Mammary epithelial cell (primary cell): ENCODE data around the gene NBEA.

Source experiments
- CTCF ChIP-seq, 2 donors: IDR thresholded peaks in 1 of 2; conservative IDR thresholded peaks in 1 of 2; 2 replicates each; pipeline ENCODE4 v1.5.1; 2011 to 2012; ENCODE audit warnings: inconsistent platforms in 2 of 2, low read length in 2 of 2, mild to moderate bottlenecking in 2 of 2, control low read depth in 1 of 2, low read depth in 1 of 2; ENCODE audit not compliant: insufficient read depth in 1 of 2; ENCODE audit errors: extremely low read depth in 1 of 2
- EZH2 ChIP-seq: IDR thresholded peaks from 2 replicates; pipeline ENCODE4 v1.6.1; 2012; ENCODE audit warnings: low read length, inconsistent platforms, borderline replicate concordance

GRCh38 chr13:35621989-35622388 is 679.9 kb downstream of the NBEA start:
- TF ChIP-seq CTCF (conservative IDR thresholded peaks at IDR 0.05 in 1 of 2, IDR thresholded peaks at IDR 0.05 in 1 of 2; ENCODE audit: extremely low read depth in 1 of 2, insufficient read depth in 1 of 2, low read depth in 1 of 2, low read length in 2 of 2) (no peak), EZH2 (no peak)
